ENCODE data around the gene SRA1. TPM values are rescaled to one million over a fixed set of nuclear protein-coding genes. Genes with fewer than 3 reads are reported as not detected.

SRA1 gene
- total and polyA plus RNA-seq, 2 of the 8 experiments (the other 6 are each of a cell fraction or from before 2014, with no cell fraction given) = 27.4 to 39.4 TPM

GRCh38 chr5:140565780-140566095 is 8.5 kb upstream of the SRA1 start:
- peaks cover 0 to 18% (median 13%) of the 10 kb centered on the region in 4 experiments; a peak in 4 of 8 replicates for H3K36me3 ChIP-seq (ENCODE audit: control insufficient read depth in 2 of 4, insufficient read depth in 4 of 4, low read length in 3 of 4)
- H2BK120ac ChIP-seq (replicated peaks; ENCODE audit: low read depth, low read length) = no peak overlapping the region
- H2BK12ac ChIP-seq (ENCODE audit: low read depth, low read length) = no peak overlapping the region
- no peak for FAIRE-seq
- H3K4me2 ChIP-seq (ENCODE audit: insufficient read depth in 1 of 2, low read depth in 2 of 2, low read length in 2 of 2) = peak overlapping the region; percentile 90 to 98; a peak in 3 of 4 replicates
- CTCF ChIA-PET (ENCODE audit: partially characterized antibody) = interaction anchor here (0.6 to 3.4 kb wide), 3 partner anchors 12 to 203 kb away, joined by 3 to 20 read pairs (median 3); no protein-coding TSS in a partner anchor
- no peak overlapping the region for H3K27ac ChIP-seq (ENCODE audit: low read depth, low read length)
- no peaks in the 10 kb centered on the region for H4K20me1 ChIP-seq (replicated peaks in 1 of 2; ENCODE audit: control insufficient read depth in 1 of 2, insufficient read depth in 2 of 2, low read length in 2 of 2)
- no peaks in the 10 kb centered on the region; a peak in 1 of 7 replicates for H3K27me3 ChIP-seq (replicated peaks in 1 of 4; ENCODE audit: control insufficient read depth in 3 of 4, extremely low read depth in 1 of 4, insufficient read depth in 3 of 4, low read length in 3 of 4)
- no peak overlapping the region for H3K23ac ChIP-seq (ENCODE audit: insufficient read length)
- 85% methylated on average over 4 of the region's 4 CpGs; no CpG with 5 or more reads in 1 of the 2 experiments for WGBS, 2 experiments (ENCODE audit: extremely low coverage in 1 of 2, insufficient coverage in 1 of 2, insufficient read length in 1 of 2, insufficient replicate concordance in 2 of 2, low coverage in 1 of 2, low lambda C conversion rate in 2 of 2, missing lambda C conversion rate in 1 of 2)
- no peak overlapping the region for H2AK5ac ChIP-seq (ENCODE audit: low read depth, low read length)
- H4K91ac ChIP-seq (replicated peaks; ENCODE audit: insufficient read length, low read length) = no peak overlapping the region
- no peak overlapping the region for H2AFZ ChIP-seq (ENCODE audit: low read length)
- H3K23me2 ChIP-seq (ENCODE audit: low read depth, low read length) = peaks cover 14% of the 10 kb centered on the region
- no peak overlapping the region for H3K14ac ChIP-seq (ENCODE audit: insufficient read length)
- no peak overlapping the region for H3K4ac ChIP-seq (replicated peaks; ENCODE audit: insufficient read length, low read depth, low read length)
- H3K4me1 ChIP-seq (replicated peaks in 1 of 4; ENCODE audit: control insufficient read depth in 3 of 4, insufficient read depth in 4 of 4, low read length in 3 of 4) = peaks cover 0 to 11% (median 4%) of the 10 kb centered on the region in 4 experiments; a peak in 5 of 7 replicates
- POLR2A ChIA-PET (ENCODE audit: partially characterized antibody) = interaction anchor here (1.0 to 10.0 kb wide), 5 partner anchors 9 to 77 kb away, joined by 3 to 94 read pairs (median 4); partner anchors contain the start of genes EIF4EBP3, SRA1 and TMCO6
- no peak overlapping the region for H3K18ac ChIP-seq (ENCODE audit: extremely low read depth, low read length)
- H3K79me2 ChIP-seq (ENCODE audit: control insufficient read depth in 1 of 2, insufficient read depth in 2 of 2, low read length in 2 of 2) = peaks cover 3 to 9% of the 10 kb centered on the region in 2 experiments; a peak in 3 of 4 replicates
- peak overlapping the region in 1 of 4 experiments; percentile 90; a peak in 2 of 8 replicates for H3K4me3 ChIP-seq (ENCODE audit: extremely low read depth in 1 of 4, insufficient read depth in 2 of 4, low read depth in 3 of 4, low read length in 4 of 4)
- H2BK5ac ChIP-seq (ENCODE audit: low read depth, low read length) = no peak overlapping the region
- DNase-seq (ENCODE audit: low read depth in 1 of 2, low spot score in 2 of 2) = no peak
- no peak overlapping the region for H4K8ac ChIP-seq (ENCODE audit: extremely low read depth, insufficient read depth, low read length)
- H3K79me1 ChIP-seq (ENCODE audit: low read depth, low read length) = peaks cover 7% of the 10 kb centered on the region
- H3K9me3 ChIP-seq (ENCODE audit: insufficient read depth in 2 of 2, low read depth in 1 of 2, low read length in 1 of 2) = no peaks in the 10 kb centered on the region
- no peak overlapping the region for H4K5ac ChIP-seq (ENCODE audit: insufficient read length, low read depth, low read length)
- no peak overlapping the region for H3K56ac ChIP-seq (replicated peaks; ENCODE audit: insufficient read length, low read depth, low read length)
- no peak overlapping the region for H2BK15ac ChIP-seq (ENCODE audit: low read length)
- no peak overlapping the region for H3K9ac ChIP-seq (replicated peaks in 1 of 4; ENCODE audit: extremely low read depth in 1 of 4, low read depth in 3 of 4, low read length in 3 of 4)
- H2BK20ac ChIP-seq (ENCODE audit: low read length) = no peak overlapping the region
- TF ChIP-seq SP2 (IDR thresholded peaks at IDR 0.05; ENCODE audit: low read length) (no peak), SP1 (IDR thresholded peaks at IDR 0.05; ENCODE audit: low read depth, low read length) (no peak), YY1 (IDR thresholded peaks at IDR 0.05; ENCODE audit: low read depth, low read length) (no peak), CHD2 (IDR thresholded peaks at IDR 0.05; ENCODE audit: low read length) (no peak), PHF8 (conservative IDR thresholded peaks at IDR 0.05; ENCODE audit: low read depth, low read length) (no peak), BACH1 (IDR thresholded peaks at IDR 0.05; ENCODE audit: low read length) (no peak), MAX (IDR thresholded peaks at IDR 0.05) (no peak), SRF (IDR thresholded peaks at IDR 0.05; ENCODE audit: low read depth, low read length) (no peak), BCL11A (IDR thresholded peaks at IDR 0.05; ENCODE audit: low read depth in 2 of 2, low read length in 2 of 2) (no peak), KDM5A (IDR thresholded peaks at IDR 0.05; ENCODE audit: low read length) (no peak), CTCF (IDR thresholded peaks at IDR 0.05; ENCODE audit: control extremely low read depth in 1 of 3, insufficient read depth in 1 of 3, low read depth in 1 of 3, low read length in 3 of 3) (no peak), EP300 (IDR thresholded peaks at IDR 0.05; ENCODE audit: borderline replicate concordance in 1 of 2, low read depth in 2 of 2, low read length in 2 of 2) (no peak)

All from H1 (cell line).